Stimulated activated CD8-positive, alpha-beta memory T cell treated with anti-CD3 and anti-CD28 coated beads, Interleukin-4, amount 100 ng/mL, for 1 hour (primary cell): ENCODE data around the gene SCAF8.
"Not testable (repeated sequence)": the region's sequence is repeated elsewhere in the genome, so short reads cannot be mapped to it uniquely, and the experiment has no call there.

Experiments
- DNase-seq, 2 donors: peaks; one replicate each; pipeline ENCODE4 v3.0.0-alpha.2; 2020; ENCODE audit warnings: low read depth in 2 of 2, low spot score in 1 of 2

The SCAF8 gene

GRCh38 chr6:154783229-154783628 lies 50.0 kb downstream of the SCAF8 start:
- DNase-seq: no peak

- no peak for DNase-seq
Observed at GRCh38 chr6:154785075-154785474, 51.9 kb downstream of the SCAF8 start.

- DNase-seq: no peak
Observed at GRCh38 chr6:154786144-154786868, 53.1 kb downstream of the SCAF8 start.

DNA sequence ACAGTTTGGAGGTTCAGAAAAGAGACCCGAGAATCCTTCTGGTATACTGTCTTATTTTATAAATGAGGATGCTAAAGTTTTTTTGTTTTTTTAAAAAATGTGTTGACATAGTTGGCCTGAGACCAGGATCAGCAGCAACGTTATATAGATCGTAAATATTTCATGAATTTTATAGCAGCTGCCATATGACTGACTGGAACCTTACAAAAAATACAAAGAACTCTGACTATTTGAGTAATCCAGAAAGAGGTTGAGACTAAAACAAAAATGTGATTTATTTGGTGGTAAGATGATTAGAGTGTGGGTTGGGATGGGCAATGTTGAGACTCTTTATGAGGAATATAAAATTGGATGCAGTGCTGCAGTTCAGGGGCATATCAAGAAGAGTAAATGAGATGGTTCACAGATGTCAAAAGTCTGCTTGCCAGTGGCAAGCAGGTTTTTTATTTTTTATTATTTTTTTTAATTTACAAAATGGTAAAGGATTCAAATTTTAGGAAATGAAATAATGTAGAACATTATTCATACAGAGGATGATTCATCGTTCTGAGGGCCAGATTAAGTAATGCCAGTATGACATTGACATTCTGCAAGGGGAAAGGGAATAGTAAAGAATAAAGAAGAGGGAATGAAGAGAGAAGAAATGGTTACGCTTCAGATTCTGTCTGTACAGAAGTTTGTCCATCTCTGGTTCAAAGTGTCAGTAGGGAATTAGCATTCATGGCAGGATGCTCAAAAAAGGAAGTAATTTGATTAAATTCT lies 58.5 kb downstream of the SCAF8 start:
- no peak for DNase-seq

- no peak for DNase-seq
Observed at GRCh38 chr6:154792325-154792724, 59.1 kb downstream of the SCAF8 start.

GRCh38 chr6:154792761-154793160 lies 59.5 kb downstream of the SCAF8 start:
- DNase-seq: no peak

DNA sequence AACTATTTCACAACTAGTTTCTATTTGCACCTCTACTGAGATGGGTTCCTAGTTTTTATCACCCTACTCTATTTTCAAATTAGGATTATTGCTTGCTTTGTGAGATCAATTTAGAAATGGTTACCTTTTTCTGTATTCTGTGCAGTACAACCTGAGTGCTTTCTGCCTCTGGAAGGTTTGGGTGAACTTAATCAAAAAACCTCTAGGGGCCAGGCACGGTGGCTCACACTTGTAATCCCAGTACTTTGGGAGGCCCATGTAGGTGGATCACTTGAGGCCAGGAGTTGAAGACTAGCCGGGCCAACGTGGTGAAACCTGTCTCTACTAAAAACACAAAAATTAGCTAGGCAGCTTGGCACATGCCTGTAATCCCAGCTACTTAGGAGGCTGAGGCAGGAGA lies 63.3 kb downstream of the SCAF8 start:
- no peak for DNase-seq

DNA sequence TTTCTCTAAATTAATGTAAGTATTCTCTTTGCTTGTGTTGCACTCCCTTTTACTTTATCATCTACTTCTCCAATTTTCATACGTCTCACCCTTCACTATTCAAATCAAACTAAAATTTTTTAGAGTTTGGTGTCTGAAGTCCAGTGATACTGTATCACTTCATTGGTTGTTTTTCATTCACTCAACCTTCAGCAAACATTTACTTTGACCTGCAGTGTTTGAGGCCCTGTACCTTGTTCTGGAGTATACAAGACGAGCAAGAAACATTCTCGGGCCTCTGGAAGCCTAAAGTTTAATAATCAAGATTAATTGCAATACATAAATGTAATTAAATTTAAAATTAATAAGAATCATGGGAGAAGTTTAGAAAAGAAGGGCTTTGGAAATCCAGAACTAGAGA lies 64.6 kb downstream of the SCAF8 start:
- no peak for DNase-seq

DNA sequence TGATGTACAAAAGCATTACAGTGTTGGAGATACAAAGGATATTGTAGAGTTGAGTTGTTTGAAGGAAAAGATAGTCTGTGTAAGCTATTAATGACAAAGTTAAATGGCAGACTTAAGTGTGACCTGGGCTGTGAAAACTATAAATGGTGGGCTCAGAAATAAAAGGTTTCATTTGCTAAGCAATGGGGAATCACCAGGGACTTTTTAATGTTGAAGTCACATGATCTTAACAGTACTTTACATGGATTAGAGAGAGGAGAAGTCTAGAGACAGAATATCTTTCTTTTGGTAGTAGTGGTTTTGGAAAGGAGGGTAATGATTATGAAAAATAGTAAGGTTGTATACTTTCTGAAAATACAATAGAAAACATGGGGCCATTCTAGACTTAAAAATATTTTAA lies 67.1 kb downstream of the SCAF8 start:
- DNase-seq: no peak

DNA sequence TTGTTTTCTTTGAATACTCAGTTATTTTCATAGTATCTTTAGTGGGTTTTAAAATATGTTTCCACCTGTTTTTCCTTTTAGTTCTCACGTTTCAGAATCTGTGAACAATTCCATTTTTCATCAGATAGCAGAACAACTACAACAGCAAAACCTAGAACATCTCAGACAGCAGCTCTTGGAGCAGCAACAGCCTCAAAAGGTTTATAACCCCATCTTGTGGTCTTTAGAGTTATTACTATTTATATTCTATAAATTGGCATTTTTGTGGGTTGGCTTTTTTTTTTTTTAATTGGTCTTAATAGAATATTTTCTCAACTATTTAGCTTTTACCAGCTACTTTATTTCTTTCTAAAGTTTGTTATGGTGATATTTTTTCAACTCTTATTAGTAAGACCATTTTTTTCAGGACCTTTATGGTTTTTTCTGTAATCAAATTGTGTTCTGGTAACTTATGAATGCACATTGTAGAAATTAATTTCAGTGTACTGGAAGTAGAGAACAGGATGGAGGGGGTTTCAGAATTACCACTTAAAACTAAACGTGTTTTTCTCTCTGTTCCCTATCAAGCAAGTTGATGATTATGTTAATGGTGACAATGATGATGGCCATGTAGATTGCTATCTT lies 72.2 kb downstream of the SCAF8 start:
- DNase-seq: no peak

GRCh38 chr6:154806804-154807203 lies 73.6 kb downstream of the SCAF8 start:
- no peak for DNase-seq

- not testable (repeated sequence) for DNase-seq
Observed at GRCh38 chr6:154811663-154812062, 78.4 kb downstream of the SCAF8 start.

GRCh38 chr6:154814063-154814462 lies 80.8 kb downstream of the SCAF8 start:
- no peak for DNase-seq

DNA sequence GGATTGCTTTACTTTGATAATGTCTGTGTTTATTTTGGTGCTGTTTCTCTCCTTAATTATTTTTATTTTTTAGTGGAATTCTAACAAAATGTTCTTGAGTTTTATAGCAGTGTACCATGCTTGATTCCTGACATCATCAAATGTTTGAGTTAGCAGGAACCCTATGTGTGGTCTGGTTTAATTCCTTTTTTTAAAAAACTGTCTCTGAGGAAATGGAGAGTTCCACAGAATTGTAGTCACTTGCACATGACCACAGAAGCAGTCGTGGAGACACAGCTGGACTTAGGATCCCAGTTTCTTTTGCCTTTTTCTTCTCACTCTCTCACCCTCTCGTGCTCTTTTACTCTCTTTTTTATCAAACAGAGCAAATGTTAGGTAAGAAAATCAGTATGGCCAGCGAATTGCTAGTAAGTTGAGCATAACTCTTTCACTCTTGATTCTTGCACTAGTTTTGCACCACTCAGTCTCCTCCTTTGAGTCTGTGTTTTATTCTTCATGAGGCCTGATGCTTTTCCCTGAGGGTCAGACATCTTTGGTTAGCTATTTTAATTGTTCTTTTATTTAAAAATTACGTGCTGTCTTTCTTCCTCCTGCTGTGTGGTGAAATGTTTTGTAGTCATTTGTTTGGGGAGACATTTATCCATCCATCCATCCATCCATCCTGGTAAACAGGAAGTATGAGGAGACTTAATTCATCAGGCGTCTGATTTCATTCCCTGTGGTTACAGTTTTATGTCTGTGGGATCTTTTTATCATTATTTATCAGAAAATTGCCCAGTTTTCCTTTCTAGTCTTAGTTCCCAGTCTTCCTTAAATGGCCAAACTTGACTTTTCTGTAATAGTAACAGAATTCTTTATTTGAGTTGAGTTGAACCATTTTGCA lies 83.0 kb downstream of the SCAF8 start:
- DNase-seq: no peak

- DNase-seq: no peak
Observed at GRCh38 chr6:154821099-154821498, 87.9 kb downstream of the SCAF8 start.

- no peak for DNase-seq
Observed at GRCh38 chr6:154821638-154822037, 88.4 kb downstream of the SCAF8 start.

DNA sequence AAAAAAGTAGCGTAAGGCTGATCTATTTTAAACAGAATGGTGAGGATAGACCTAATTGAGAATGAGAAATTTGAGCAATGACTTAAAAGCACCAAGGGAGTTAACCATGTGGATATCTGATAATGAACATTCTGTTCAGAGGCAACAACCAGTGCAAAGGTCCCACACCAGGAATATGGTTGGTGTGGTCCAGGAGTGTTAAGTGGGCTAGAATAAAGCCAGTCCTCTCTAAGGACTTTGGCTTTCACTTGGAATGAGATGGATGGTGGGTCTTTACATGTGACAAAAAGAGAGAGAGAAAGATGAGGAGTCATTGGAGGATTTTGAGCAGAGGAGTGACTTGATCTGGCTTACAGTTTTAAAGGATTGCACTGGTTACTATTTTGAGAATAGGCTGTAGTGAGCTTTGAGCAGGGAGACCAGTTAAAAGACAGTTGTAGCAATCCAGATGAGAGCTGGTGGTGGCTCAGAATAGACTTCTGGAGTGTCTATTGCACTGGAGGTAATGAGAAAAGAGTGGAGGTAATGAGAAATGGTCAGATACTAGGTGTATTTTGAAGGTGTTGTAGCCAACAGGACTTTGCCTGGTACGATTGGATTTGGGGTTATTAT lies 89.8 kb downstream of the SCAF8 start:
- no peak for DNase-seq

DNA sequence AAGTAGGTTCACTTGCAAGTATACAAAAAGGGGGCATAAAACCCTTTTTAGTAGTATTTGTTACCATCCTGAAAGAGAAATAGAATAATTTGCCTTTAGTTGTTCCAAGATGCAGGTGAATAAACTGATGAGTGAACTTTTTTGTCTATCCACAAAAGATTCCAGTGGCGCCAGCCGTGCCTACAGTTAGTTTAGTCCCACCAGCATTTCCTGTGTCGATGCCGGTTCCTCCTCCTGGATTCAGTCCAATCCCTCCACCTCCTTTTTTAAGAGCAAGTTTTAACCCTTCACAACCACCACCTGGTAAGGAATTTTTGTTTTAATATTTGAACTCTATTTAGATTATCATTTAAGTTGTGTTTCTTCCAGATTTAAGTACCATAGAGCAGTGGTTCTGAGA lies 90.9 kb downstream of the SCAF8 start:
- no peak for DNase-seq

DNA sequence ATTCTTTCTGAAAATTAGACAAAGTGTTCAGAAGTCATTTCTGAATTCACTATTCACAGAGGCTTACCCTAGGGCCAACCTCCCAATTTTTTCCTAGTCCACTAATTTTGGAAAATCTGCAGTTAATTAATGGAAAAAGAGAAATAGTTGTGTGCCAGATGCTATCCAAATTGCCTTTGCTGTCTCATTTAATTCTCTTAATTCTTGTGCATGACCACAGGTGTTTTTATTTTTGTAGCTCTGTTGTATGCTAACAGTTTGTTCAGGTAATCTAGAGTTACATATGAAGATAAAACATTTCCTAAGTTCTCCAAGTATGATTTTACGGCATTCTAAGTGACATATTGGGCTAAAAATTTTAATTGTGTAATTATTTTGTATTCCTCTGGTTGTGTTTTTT lies 96.8 kb downstream of the SCAF8 start:
- no peak for DNase-seq

- no peak for DNase-seq
Observed at GRCh38 chr6:154830771-154831170, 97.6 kb downstream of the SCAF8 start.

GRCh38 chr6:154835307-154835706 lies 102.1 kb downstream of the SCAF8 start:
- DNase-seq: no peak
